GM12891 (cell line): ENCODE data around the gene SRRM2.

ENCODE experiments used
- PAX5 ChIP-seq: IDR thresholded peaks from 2 replicates; pipeline ENCODE4 v1.6.1; 2011; ENCODE audit warnings: low read length, moderate library complexity, mild to moderate bottlenecking; ENCODE audit not compliant: insufficient read depth, severe bottlenecking
- POLR2A ChIP-seq: IDR thresholded peaks from 2 replicates; pipeline ENCODE4 v1.6.1; 2011; ENCODE audit warnings: low read depth, low read length, control low read depth
- POLR2AphosphoS5 ChIP-seq: IDR thresholded peaks from 2 replicates; pipeline ENCODE4 v1.6.1; 2011; ENCODE audit warnings: low read depth, low read length, control low read depth
- POU2F2 ChIP-seq: IDR thresholded peaks from 2 replicates; pipeline ENCODE4 v1.6.1; 2011; ENCODE audit warnings: low read depth, mild to moderate bottlenecking, control low read depth, low read length, moderate library complexity
- SPI1 ChIP-seq: IDR thresholded peaks from 2 replicates; pipeline ENCODE4 v1.6.1; 2011; ENCODE audit warnings: low read depth, low read length, control low read depth
- TAF1 ChIP-seq: IDR thresholded peaks from 2 replicates; pipeline ENCODE4 v1.6.1; 2011; ENCODE audit warnings: low read depth, low read length, control low read depth

- TF ChIP-seq POLR2A, result no peak
- TF ChIP-seq POU2F2, result no peak
- no peak for TF ChIP-seq POLR2AphosphoS5
- TF ChIP-seq TAF1, result no peak
- no peak for TF ChIP-seq SPI1
- TF ChIP-seq PAX5, result no peak
Observed at GRCh38 chr16:2704166-2704982, 48.1 kb upstream of the SRRM2 start.
